HepG2 (cell line): Measurements from ENCODE around the gene LRRC28. TPM values are rescaled to one million over a fixed set of nuclear protein-coding genes. Genes with fewer than 3 reads are reported as not detected.
A peak's percentile ranks its signal among the peaks of the same experiment; 100 is the strongest.

Experiments used
- ATAC-seq: fragments of 200-7000 bp; cut with Tn5 transposase; 3 replicates; pipeline ENCODE4 v1.9.1; 2020; ENCODE audit warnings: mild to moderate bottlenecking, moderate library complexity
- BruUV-seq: library from RNA; stranded (reverse); fragments of 400-500 nt; replicated peaks from 2 replicates; lab custom pipeline; 2021; lab: Mats Ljungman, UMichigan
- CTCF ChIA-PET: fragments of 300-600 bp; formaldehyde crosslinking; extraction: SDS; loops from one replicate; lab custom pipeline; 2021; ENCODE audit warnings: low total read pairs, inconsistent platforms, low intra/inter-chr PET ratio; lab: Yijun Ruan, JAX
- POLR2A ChIA-PET: fragments of 350-600 bp; sonication (Branson Sonifier 250); formaldehyde crosslinking; loops from one replicate; lab custom pipeline; 2020; ENCODE audit warnings: antibody characterized with exemption, inconsistent platforms; lab: Yijun Ruan, JAX
- DNase-seq: peaks from one replicate; pipeline ENCODE4 v3.0.0-alpha.2; 2015; ENCODE audit warnings: low spot score
- FAIRE-seq: peaks from 3 replicates; lab custom pipeline; 2011; peaks lifted over from hg19 to GRCh38; lab: Jason Lieb, UNC
- H2AFZ ChIP-seq: one replicate; pipeline ENCODE4 v1.6.1; 2011; ENCODE audit warnings: low read length, inconsistent platforms
- H3K27ac ChIP-seq: fragments of 300-600 bp; 3 replicates; pipeline ENCODE4 v1.8.0; 2011; ENCODE audit warnings: mixed run types, mild to moderate bottlenecking, mixed read lengths, low read length, inconsistent platforms; ENCODE audit not compliant: insufficient read depth; ENCODE audit errors: extremely low read length
- H3K27me3 ChIP-seq, 2 experiments: fragments of 200-600 bp in 1 of 2; 2 replicates in 1 of 2; 3 replicates in 1 of 2; pipeline versions ENCODE4 v1.6.0 to v1.8.0; 2011; ENCODE audit warnings: low read length in 2 of 2, mild to moderate bottlenecking in 2 of 2, moderate library complexity in 2 of 2, inconsistent platforms in 1 of 2; ENCODE audit not compliant: insufficient read depth in 2 of 2, control insufficient read depth in 1 of 2
- H3K36me3 ChIP-seq, 2 experiments: fragments of 200-600 bp in 1 of 2; replicated peaks in 1 of 2; 2 replicates in 1 of 2; 3 replicates in 1 of 2; pipeline versions ENCODE4 v1.5.1 to v1.8.0; 2011; ENCODE audit warnings: low read length in 2 of 2, inconsistent platforms in 1 of 2; ENCODE audit not compliant: insufficient read depth in 2 of 2, control insufficient read depth in 1 of 2
- H3K4me1 ChIP-seq: 2 replicates; pipeline ENCODE4 v1.5.1; 2012; ENCODE audit warnings: low read length, inconsistent platforms; ENCODE audit not compliant: insufficient read depth
- H3K4me2 ChIP-seq: 2 replicates; pipeline ENCODE4 v1.6.0; 2011; ENCODE audit warnings: low read depth, low read length, inconsistent platforms
- H3K4me3 ChIP-seq, 3 experiments: fragments of 200-600 bp in 1 of 3; sonication (generic), shearing (Covaris generic) in 1 of 3; replicated peaks in 1 of 3; 2 replicates each; pipeline ENCODE4 v1.5.1; 2011 to 2016; ENCODE audit warnings: low read length in 3 of 3, inconsistent platforms in 2 of 3, low read depth in 2 of 3, mild to moderate bottlenecking in 2 of 3, control low read depth in 1 of 3, mixed read lengths in 1 of 3; ENCODE audit not compliant: insufficient read depth in 1 of 3
- H3K79me2 ChIP-seq: one replicate; pipeline ENCODE4 v1.6.1; 2011; ENCODE audit warnings: low read length, inconsistent platforms; ENCODE audit not compliant: insufficient read depth
- H3K9ac ChIP-seq: 2 replicates; pipeline ENCODE4 v1.6.0; 2011; ENCODE audit warnings: mild to moderate bottlenecking, low read depth, low read length, inconsistent platforms; ENCODE audit not compliant: insufficient read depth
- H3K9me3 ChIP-seq: 2 replicates; pipeline ENCODE4 v1.5.1; 2012; ENCODE audit warnings: mild to moderate bottlenecking, low read length
- H4K20me1 ChIP-seq: 2 replicates; pipeline ENCODE4 v1.6.0; 2011; ENCODE audit warnings: inconsistent platforms, mild to moderate bottlenecking, low read length, moderate library complexity; ENCODE audit not compliant: insufficient read depth
- ATF1 ChIP-seq: IDR thresholded peaks from 2 replicates; pipeline ENCODE4 v1.6.1; 2016; ENCODE audit warnings: mild to moderate bottlenecking, control low read depth
- LRRFIP1 ChIP-seq: sonication (generic); formaldehyde crosslinking; conservative IDR thresholded peaks from 2 replicates; pipeline ENCODE4 v1.4.0; 2020; ENCODE audit warnings: missing genetic modification reagents
- MAFK ChIP-seq, 2 experiments: IDR thresholded peaks in 1 of 2; conservative IDR thresholded peaks in 1 of 2; 2 replicates each; pipeline ENCODE4 v1.6.1; 2011; ENCODE audit warnings: improper control_type of control experiment in 2 of 2, low read length in 2 of 2
- MED8 ChIP-seq: sonication (generic); formaldehyde crosslinking; IDR thresholded peaks from 2 replicates; pipeline ENCODE4 v1.8.1; 2023; ENCODE audit warnings: mild to moderate bottlenecking, missing genetic modification reagents; ENCODE audit not compliant: insufficient replicate concordance
- ONECUT2 ChIP-seq: sonication (generic); formaldehyde crosslinking; IDR thresholded peaks from 2 replicates; pipeline ENCODE4 v1.4.0; 2020; ENCODE audit warnings: missing genetic modification reagents
- STAT5B ChIP-seq: sonication (generic); formaldehyde crosslinking; IDR thresholded peaks from 2 replicates; pipeline ENCODE4 v1.4.0; 2020; ENCODE audit warnings: missing genetic modification reagents
- TBP ChIP-seq: sonication (generic); formaldehyde crosslinking; IDR thresholded peaks from 2 replicates; pipeline ENCODE4 v1.5.0; 2020; ENCODE audit warnings: missing genetic modification reagents
- ZBTB25 ChIP-seq: IDR thresholded peaks from 2 replicates; pipeline ENCODE4 v1.6.1; 2018; ENCODE audit warnings: missing genetic modification reagents
- ZNF329 ChIP-seq: sonication (generic); formaldehyde crosslinking; IDR thresholded peaks from 2 replicates; pipeline ENCODE4 v1.9.0; 2021; ENCODE audit warnings: low read depth, mild to moderate bottlenecking, missing genetic modification reagents
- ZNF670 ChIP-seq: sonication (generic); formaldehyde crosslinking; IDR thresholded peaks from 2 replicates; pipeline ENCODE4 v1.8.0; 2022; ENCODE audit warnings: mild to moderate bottlenecking, missing genetic modification reagents, borderline replicate concordance
- ZNF775 ChIP-seq: sonication (generic); formaldehyde crosslinking; IDR thresholded peaks from 2 replicates; pipeline ENCODE4 v1.4.0; 2020; ENCODE audit warnings: missing genetic modification reagents, mild to moderate bottlenecking, moderate library complexity, borderline replicate concordance
- WGBS: methylation state at CpG from one replicate; pipeline ENCODE4 v1.1.6; 2017; ENCODE audit warnings: low lambda C conversion rate; 5-methylcytosine and 5-hydroxymethylcytosine counted together
- in situ Hi-C: cut with HindIII; loops from 2 replicates; pipeline ENCODE4 v1.10.0; 2017; ENCODE audit warnings: low pct_unique_long_range_greater_than_20kb; ENCODE audit not compliant: extremely low pct_ligation_motif_present
- intact Hi-C: fragments of 100-400 bp; cut with micrococcal nuclease; formaldehyde crosslinking; loops from one replicate; pipeline ENCODE4 v1.10.0; 2022; ENCODE audit not compliant: unreplicated experiment
- polyA plus RNA-seq, 8 experiments: library from polyadenylated mRNA; depleted of rRNA in 3 of 8; stranded (reverse) in 7 of 8; unstranded in 1 of 8; fragments of >200 nt; fragmentation: Illumina TruSeq in 4 of 8; extraction: Trizol in 4 of 8; gene quantifications; 2 replicates each; pipeline versions ENCODE4 v1.2.1 to v1.2.3, GENCODE V29; 2011 to 2016; ENCODE audit warnings: low read depth in 4 of 8, missing spikeins in 1 of 8, mixed read lengths in 1 of 8; ENCODE audit not compliant: insufficient read depth in 1 of 8
- total RNA-seq, 5 experiments: library from RNA; depleted of rRNA; stranded (reverse); fragments of >200 nt; fragmentation: Illumina TruSeq; extraction: Trizol; gene quantifications; 2 replicates each; pipeline ENCODE4 v1.2.3, GENCODE V29; 2016; ENCODE audit warnings: low read depth in 1 of 5
- TF ChIP-seq, protein P1 (sequence below), 2 experiments: sonication (generic) in 1 of 2; formaldehyde crosslinking in 1 of 2; IDR thresholded peaks; 2 replicates each; pipeline versions ENCODE4 v1.4.0 to v1.6.1; 2016 to 2020; ENCODE audit warnings: borderline replicate concordance in 1 of 2, low read depth in 1 of 2, mild to moderate bottlenecking in 1 of 2, missing genetic modification reagents in 1 of 2
- TF ChIP-seq, protein P2 (sequence below): IDR thresholded peaks from 2 replicates; pipeline ENCODE4 v1.6.1; 2016

Gene LRRC28
- total and polyA plus RNA-seq, 2 of the 13 experiments (the other 11 are each of a cell fraction or from before 2014, with no cell fraction given), result 17.5 to 21.3 TPM

DNA sequence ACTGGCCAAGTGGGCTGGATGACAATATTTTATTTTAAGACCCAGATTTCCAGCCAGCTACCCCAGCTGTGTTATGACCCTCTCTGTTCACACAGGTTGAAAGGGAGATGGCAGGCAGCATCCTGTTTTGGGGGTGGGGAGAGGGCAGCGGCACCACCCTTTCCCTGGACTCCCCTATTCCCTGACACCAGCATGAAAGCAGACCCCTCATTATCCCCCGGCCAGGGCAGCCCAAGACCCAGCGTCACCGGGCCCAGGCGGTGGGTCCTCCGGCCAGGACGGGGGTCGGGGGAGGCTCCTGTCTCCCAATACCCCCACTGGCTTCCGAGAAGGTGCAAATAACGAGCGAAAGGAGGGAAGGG, 186.9 kb downstream of the LRRC28 start (continued):
- no peak for TF ChIP-seq ZNF775 (CRISPR knock-in tag)

DNA sequence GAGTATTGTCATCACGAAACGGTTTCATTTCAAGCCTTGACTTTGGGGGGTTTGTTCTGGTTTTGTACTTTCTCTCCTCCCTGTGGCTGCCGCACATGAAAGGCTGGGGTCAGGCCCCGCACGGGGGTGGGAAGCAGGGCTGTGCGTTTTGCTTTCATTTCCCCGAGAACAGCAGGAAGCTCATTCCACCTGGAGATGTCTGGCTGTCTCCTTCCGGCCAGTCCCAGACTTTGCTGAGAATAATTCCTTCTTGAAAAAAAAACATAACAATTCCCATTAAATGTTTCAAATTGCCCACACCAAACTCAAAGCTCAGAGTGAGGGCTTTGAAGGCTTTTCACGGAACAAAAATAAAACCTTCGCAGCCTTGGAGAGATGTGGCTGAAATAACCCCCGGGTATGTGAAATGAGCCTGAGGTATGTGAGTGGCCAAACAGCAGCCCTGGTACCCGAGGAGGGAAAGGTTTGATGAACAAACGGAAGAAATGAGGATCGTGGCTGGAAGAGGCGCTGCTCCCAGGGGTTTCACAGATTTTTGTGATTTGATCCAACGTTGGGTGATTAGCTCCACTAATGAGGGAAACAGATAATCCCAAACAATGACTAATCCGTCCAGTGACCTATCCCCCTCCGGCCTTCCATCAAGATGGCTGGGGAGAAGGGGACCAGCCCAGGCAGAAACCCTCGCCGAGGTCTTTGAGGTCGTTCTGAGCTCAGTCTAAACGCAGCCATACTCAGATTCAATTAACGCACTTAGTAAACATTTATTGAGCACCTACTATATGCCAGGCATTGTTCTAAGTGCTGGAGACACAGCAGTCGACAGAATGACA, 187.6 kb downstream of the LRRC28 start:
- BruUV-seq, result no TSS peak
- H4K20me1 ChIP-seq, result no peaks in the 10 kb centered on the region
- FAIRE-seq (no peak), DNase-seq (no peak), ATAC-seq (no peak)
- CTCF ChIA-PET, result no interaction called here
- H3K4me1 ChIP-seq, result peaks cover 46% of the 10 kb centered on the region
- H3K9me3 ChIP-seq, result no peaks in the 10 kb centered on the region
- H3K4me3 ChIP-seq, result peak overlapping the region in 1 of 3 experiments; percentile 23; a peak in 1 of 6 replicates
- intact Hi-C loops, result no loop called here
- no peaks in the 10 kb centered on the region for H3K36me3 ChIP-seq
- no peak overlapping the region for H3K27ac ChIP-seq
- in situ Hi-C loops, result loop anchor here (10.0 kb wide), 1 partner anchor 126 kb away; the partner anchor contains the start of gene MEF2A
- WGBS, result 50% methylated on average over 24 of the region's 24 CpGs
- no peak overlapping the region for H2AFZ ChIP-seq
- POLR2A ChIA-PET, result no interaction called here
- H3K27me3 ChIP-seq, result peaks cover 11 to 78% of the 10 kb centered on the region in 2 experiments
- no peaks in the 10 kb centered on the region for H3K79me2 ChIP-seq
- H3K4me2 ChIP-seq, result peak overlapping the region; percentile 49
- no peak overlapping the region for H3K9ac ChIP-seq
- TF ChIP-seq ATF1 (CRISPR knock-in tag) (no peak), MAFK (conservative IDR thresholded peaks at IDR 0.05 in 1 of 2, IDR thresholded peaks at IDR 0.05 in 1 of 2; ENCODE audit: low read length in 2 of 2) (no peak), ZNF670 (CRISPR knock-in tag) (no peak), ZBTB25 (CRISPR knock-in tag) (no peak), LRRFIP1 (CRISPR knock-in tag) (no peak), TBP (CRISPR knock-in tag) (no peak), MED8 (CRISPR knock-in tag) (no peak), STAT5B (CRISPR knock-in tag) (no peak), ZNF329 (CRISPR knock-in tag) (no peak), ONECUT2 (no peak)
- TF ChIP-seq, protein P1, sequence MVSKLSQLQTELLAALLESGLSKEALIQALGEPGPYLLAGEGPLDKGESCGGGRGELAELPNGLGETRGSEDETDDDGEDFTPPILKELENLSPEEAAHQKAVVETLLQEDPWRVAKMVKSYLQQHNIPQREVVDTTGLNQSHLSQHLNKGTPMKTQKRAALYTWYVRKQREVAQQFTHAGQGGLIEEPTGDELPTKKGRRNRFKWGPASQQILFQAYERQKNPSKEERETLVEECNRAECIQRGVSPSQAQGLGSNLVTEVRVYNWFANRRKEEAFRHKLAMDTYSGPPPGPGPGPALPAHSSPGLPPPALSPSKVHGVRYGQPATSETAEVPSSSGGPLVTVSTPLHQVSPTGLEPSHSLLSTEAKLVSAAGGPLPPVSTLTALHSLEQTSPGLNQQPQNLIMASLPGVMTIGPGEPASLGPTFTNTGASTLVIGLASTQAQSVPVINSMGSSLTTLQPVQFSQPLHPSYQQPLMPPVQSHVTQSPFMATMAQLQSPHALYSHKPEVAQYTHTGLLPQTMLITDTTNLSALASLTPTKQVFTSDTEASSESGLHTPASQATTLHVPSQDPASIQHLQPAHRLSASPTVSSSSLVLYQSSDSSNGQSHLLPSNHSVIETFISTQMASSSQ (IDR thresholded peaks at IDR 0.05; ENCODE audit: low read depth), result no peak
- TF ChIP-seq, protein P1 (CRISPR knock-in tag; IDR thresholded peaks at IDR 0.05; ENCODE audit: borderline replicate concordance), result no peak
- TF ChIP-seq, protein P2, sequence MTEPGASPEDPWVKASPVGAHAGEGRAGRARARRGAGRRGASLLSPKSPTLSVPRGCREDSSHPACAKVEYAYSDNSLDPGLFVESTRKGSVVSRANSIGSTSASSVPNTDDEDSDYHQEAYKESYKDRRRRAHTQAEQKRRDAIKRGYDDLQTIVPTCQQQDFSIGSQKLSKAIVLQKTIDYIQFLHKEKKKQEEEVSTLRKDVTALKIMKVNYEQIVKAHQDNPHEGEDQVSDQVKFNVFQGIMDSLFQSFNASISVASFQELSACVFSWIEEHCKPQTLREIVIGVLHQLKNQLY (CRISPR knock-in tag), result no peak
